GM21423 (cell line): ENCODE data around the gene SCIN.

Source experiments
- ATAC-seq: cut with Tn5 transposase; IDR thresholded peaks from one replicate; pipeline ENCODE4 v1.9.1; 2021; ENCODE audit warnings: mild to moderate bottlenecking, moderate library complexity; ENCODE audit not compliant: unreplicated experiment

The SCIN gene

DNA sequence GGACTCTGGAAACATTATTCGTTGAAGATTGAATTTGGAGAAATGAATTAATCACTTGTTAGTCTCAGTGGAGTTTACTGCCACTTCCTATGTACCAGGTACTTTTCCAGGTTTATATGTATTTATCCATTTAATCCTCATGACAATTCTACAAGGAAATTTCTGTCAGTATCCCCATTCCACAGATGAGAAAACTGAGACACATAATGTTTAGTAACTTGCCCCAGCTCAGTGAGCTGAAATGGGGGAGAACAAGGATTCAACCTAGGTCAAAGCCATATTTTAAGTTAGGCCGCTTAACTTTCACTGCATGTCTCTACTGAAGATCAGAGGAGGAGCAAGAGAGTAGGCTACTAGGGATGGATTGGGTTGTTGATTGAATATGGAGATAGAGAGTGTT lies 4.6 kb upstream of the SCIN start:
- ATAC-seq: no peak

DNA sequence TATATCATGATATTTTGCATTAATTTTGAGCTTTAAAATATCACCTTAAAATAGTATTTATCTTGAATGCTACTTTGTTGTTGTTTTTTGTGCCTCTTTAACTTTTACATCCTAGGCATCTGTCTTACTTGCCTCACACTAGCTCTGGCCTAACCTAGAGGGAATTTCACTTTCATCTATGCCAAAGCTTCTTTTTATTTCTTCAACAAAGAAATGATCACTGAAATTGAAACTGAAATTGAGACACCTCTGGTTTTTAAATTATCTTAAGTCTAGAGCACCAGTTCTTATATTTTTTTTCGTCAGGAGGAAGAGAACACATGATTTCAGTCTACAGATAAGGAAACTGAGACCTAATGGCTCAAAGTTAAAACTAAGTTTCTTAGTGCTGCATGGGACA lies 3.5 kb upstream of the SCIN start:
- peak; percentile 87 for ATAC-seq

DNA sequence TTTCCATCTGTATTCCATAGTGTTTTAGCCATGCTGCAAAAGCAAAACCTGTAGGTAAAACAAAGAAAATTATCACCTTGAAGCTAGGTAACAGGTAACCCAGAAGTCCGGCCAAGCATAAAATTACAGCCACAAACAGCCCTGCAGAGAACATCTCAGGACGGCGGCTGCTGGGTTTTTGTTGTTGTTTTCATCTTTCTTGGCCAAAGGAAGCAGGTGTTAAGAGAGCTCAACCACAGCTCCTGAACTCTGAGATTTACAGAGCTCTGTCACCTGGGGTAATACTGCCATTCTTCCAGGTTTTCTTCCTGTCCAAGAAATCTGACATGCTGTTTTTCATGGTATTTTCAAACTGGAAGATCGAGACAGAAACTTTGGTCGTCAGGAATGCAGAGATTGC lies 847 bp upstream of the SCIN start:
- ATAC-seq: peak; percentile 36

DNA sequence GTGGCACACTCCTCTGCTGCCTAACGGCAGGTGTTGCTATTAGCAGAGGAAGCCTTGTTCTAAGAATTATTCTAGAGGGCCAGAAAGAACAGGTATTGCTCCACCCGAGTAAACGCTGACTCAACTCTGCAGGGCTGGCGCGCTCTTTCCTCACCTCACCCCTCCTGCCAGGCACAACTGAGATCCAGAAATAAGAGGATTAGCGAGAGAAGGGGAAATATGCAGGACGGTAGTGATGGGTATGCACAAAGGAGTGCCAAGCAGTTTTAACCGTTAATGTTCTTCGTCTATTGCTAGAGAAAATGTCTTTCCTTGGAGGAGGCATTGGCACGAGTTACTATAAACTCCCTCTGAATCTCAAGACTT lies 369 bp upstream of the SCIN start:
- ATAC-seq: no peak

DNA sequence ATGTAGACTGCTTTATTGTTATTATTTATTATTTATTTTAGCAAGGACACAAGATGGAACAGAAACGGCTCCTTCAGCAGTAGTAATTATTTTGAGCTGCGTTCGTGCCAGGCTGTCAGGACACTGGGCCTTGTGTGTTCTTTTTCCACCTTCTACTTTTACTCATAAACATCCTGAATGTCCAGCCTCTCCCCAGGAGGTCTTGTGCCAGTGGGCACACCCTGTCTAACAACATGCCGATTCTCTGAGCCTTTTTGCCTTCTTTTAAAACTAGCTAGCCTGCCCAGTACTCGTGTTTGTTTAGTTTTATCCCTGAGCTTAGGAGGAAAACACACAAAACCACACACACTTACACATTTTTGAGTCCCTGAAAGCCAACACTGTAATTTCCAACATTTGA lies 1.2 kb downstream of the SCIN start:
- ATAC-seq: no peak

DNA sequence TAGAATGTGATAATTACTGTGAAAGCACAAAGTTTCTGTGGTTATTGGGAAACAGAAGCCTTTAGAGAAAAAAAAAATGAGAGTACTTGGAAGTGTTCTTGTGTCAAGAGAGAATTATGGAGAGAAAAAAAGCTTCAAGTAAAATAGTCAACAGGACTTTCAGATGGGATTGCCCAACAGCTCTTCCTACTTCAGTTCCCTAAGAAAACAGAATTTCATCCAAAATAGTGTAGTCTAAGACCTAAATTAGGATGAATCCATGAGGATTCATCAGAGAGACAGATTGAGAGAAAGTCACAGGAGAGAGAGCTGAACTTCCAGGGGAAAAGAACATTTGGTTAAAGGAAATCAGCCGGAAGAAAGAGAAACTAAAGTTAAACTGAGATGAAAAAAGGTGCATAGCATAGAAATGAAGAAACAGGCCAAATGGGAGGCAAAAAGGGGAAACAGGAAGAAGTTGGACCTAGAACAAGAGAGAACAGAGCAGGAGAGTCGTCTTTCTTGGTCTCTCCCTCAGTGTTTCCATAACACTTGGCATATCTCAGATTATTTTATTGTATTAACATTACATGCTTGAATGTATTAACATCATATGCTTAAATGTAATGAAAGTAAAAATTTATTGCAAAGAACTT lies 2.5 kb downstream of the SCIN start:
- no peak for ATAC-seq

DNA sequence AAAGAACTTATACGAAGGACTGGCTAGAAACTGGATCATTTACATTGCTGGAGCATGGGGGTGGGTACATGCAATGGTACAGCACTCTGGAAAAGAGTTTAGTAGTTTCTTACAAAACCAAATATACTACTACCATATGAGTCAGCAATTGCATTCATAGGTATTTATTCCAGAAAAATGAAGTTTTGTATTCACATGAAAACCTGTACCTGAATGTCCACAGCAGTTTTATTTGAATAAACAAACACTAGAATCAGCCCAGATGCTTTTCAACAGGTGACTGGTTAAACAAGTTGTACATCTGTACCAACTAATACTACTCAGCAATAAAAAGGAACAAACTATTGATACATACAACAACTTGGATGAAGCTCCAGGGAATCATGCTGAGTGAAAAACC lies 3.4 kb downstream of the SCIN start:
- ATAC-seq: no peak

DNA sequence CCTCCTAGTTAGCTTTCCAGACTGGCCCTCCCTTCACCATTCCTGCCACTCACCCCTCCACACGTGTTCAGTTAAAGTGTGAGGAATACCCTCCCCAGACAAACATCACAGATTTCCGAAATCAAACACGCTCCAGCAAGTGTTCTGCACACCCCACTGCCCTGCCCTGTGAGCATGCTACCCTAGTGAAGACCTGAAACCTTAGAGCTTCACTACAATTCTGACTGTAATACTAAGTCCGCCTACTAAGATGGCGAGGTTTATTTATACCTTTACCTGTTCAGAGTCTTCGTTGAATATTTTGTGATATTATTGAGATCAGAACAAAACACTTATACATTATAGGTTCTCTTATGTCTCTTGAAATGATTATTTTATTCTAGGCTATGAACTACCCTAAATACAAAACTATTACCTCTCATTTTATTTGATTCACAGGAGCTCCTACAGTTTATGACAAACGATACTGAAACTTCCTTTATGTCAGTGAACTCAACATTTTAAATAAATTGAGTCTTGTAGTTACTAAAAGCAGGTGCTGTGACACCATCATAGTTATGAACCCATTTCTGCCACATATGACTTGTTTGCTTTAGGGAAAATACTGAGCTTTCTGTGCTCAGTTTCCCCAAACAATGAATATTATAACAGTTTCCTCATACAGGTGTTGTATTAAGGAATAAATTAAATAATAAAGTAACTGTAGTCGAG lies 8.6 kb downstream of the SCIN start:
- no peak for ATAC-seq

DNA sequence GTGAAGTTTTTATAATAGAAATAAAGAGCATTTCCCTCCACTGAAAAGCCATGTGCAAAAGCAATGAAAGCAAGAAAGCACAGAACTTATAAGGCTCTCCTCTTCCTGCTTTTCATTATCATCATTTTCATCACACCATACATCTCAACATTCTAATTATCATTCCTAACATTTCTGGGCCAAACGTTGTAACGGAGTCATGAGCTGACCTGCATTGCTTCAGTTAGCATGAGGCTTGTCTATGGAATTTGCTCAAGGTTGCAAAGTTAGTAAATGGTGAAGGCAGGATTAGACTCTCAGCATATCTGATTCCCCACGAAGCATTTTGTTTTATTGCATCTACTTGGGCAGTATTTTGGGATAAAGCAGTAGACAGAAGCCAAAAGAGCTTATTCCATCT lies 11.4 kb downstream of the SCIN start:
- no peak for ATAC-seq

DNA sequence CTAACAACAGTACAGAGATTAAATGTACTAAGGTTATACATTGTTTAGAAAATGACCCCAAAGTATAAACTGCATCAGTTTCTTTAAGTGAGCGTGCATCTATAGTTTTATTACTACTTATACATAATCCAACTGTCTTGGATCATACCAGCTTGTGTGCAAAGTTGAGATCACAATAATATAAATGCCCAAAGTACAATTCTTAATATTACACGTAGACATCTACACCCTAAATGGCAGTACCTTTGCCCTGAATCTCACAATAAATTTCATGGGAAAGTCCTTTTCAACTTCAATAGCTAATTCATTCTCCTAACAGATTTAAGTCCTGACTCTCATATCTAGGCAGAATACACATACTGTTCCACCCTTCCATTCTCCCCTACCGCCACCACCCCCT lies 11.8 kb downstream of the SCIN start:
- ATAC-seq: no peak

DNA sequence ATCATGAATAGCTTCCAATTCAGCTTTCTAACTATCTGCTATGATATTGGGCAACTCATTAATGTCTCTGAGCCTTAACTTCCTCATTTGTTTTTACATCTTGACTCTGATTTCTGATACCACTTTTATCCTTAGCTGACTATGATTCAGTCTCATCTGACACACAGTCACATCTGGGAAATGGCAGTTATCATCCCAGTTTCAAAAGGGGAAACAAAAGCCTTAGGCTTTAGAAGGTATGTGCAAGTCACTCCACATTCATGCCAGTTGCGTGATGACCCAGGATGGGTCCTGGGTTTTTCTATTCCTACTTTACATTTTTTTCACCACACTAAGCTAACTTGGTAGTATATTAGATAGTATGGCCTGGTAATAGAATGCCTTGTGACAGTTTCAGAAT lies 12.7 kb downstream of the SCIN start:
- ATAC-seq: no peak

DNA sequence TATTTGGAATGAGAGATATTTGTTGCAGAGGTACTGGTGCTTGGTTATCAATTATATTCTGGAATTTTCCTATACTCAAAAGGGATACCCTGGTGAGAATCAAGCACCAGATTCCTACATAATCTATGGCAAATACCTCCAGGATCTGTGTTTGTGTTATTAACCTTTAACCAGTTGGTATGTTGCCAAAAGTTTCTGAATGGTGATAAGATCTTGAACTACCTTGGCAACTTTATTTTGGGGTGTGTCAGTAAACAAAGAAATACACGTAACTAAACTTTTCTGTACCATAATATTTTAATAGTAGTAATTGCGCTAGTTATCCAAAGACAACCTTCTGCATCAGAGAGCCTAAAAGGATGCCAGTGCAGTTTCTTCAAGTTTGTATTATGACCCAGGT lies 13.4 kb downstream of the SCIN start:
- ATAC-seq: no peak

DNA sequence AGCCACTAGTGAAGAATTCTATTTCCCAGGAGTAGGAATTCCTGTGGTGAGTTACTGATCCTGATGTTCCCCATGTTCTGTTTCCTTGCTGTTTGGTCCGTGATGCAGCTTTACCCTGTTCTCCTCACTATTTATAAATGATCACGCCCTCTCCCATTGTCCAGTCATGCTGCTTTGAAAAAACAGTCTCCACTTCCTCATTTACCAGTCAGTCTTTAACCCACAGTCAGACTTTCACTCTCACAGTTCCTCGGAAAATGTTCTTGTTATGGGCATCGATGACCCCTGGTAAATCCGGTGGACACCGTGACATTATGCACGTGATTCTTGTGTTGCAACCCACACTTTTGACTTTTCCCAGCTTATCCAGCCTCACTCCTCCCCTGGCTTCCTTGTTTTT lies 14.4 kb downstream of the SCIN start:
- peak; percentile 99 for ATAC-seq

DNA sequence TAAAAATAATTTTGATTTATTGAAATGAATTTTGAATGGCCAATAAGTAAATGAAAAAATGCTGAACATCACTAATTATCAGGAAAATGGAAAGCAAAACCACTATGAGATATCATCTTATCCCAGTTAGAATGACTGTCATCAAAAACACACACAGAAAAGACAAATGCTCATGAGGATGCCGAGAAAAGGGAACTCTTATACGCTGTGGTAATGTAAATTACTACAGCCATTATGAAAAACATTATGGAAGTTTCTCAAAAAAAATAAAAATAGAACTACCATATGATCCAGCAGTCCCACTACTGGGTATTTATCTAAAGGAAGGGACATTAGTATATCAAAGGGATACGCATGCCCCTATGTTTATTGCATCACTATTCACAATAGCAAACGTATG lies 15.8 kb downstream of the SCIN start:
- ATAC-seq: no peak

DNA sequence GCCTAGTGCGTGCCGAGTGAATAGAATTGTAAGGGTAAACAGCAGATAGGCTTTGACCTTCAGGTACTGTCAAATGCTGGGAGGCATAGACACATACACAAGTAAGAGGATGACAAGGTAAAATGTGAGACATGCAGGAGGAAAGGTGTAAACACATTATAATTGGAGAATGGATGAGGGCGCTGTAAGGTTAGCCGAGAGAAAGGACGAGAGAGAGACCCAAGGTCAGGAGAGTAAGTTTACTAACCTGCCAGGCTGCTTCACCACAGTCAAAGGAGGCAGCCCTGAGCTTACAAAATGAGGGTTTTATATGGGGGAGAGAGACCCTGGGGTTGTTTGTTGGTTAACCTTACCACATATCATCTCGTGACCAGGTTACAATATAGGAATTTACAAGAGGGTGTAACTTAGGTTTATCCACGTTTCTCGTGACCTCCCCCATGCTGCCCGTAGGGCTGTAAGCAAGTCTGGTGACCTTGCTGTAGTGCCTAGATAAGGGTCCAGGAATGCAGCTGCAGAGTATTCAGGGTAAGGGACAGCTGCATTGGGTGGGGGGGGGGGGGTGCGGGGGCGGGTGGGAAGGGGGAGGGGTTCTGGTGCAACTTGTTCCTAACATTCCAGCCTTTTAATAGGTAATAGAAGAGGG lies 17.9 kb downstream of the SCIN start:
- no peak for ATAC-seq

DNA sequence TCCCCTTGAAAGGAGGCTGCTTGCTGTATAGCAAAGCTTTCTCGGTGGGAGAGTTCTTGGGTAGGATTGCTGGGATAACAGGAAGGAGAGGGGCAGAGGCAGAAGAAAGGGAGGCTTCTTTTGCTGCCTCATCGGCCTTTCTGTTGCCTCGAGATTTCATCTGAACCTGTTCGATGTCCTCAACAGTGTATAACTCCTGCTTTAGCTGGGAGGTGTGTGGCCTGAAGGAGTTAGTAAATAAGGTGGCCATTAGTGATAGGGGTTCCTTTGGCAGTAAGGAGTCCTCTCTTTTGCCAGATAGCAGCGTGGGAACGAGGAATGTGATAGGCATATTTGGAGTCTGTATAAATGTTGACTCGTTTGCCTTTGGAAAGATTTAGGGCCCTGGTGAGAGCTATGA lies 20.0 kb downstream of the SCIN start:
- ATAC-seq: no peak

DNA sequence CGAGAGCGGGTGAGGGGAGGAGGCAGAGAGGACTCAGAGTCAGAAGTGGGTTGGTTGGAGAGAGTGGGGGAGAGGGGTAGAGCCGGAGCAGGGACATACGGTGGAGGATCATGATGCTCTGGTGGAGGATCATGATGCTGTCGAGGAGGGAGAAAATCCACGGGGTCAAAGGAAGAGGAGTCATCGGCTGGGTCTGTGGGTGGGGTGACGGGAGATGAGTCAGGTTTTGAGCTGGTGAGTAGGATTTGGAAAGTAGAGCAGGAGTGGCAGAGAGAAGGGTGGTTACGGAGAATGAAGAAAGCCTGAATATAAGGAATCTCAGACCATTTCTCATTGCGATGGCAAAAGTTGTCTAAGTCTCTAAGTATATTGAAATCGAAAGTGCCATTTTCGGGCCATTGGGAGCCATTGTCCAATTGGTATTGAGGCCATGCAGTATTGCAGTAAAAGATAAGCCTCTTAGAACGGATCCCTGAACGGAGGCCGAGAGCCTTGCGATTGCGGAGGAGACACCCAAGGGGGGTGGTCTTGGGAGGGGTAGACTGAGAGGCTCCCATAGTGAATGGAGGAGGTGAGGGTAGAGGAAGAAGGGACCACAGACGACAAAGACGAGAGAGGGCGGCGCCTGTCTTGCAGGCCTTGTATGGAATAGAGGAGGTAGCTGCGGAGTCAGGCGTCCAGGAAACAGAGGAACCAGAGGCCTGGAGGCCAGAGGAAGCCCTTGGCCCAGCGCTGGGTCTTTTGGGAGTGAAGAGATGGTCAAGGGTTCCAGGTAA lies 23.8 kb downstream of the SCIN start:
- no peak for ATAC-seq

DNA sequence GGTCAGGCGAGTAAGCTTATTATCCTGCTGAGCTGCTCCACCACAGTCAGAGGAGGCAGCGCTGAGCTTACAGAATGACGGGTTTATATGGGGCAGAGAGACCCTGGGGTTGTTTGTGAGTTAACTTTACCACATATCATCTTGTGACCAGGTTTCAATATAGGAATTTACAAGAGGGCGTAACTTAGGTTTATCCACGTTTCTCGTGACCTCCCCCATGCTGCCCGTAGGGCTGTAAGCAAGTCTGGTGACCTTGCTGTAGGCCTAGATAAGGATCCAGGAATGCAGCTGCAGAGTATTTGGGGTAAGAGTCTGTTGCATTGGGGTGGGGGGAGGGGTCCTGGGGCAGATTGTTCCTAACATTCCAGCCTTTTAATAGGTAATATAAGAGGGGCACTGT lies 24.6 kb downstream of the SCIN start:
- ATAC-seq: no peak

DNA sequence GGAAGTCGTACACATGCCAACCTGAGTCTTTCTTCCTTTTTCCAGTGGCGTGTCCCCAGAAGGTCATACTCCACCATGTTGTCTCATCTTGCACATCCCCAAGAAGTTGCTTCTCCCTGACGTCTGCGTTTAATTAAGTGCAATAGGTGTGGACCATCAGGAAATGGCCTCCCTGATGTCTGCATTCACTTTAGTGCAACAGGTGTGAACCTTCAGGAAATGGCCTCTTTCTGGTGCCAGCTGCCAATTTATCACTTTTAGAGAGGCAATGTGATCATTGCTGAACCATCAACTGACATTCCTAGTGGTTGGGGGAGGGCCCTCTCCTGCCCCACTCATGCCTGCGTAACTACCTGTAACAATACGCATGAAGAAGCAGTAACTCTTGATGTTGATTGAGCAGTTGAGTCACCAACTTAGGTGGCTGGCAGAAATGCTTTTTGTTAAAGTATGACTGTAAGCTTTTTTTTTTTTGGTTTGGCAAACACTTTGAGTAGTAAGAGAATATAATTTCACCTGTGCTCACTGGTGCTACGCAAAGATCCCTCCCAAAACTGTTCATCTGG lies 25.8 kb downstream of the SCIN start:
- no peak for ATAC-seq

DNA sequence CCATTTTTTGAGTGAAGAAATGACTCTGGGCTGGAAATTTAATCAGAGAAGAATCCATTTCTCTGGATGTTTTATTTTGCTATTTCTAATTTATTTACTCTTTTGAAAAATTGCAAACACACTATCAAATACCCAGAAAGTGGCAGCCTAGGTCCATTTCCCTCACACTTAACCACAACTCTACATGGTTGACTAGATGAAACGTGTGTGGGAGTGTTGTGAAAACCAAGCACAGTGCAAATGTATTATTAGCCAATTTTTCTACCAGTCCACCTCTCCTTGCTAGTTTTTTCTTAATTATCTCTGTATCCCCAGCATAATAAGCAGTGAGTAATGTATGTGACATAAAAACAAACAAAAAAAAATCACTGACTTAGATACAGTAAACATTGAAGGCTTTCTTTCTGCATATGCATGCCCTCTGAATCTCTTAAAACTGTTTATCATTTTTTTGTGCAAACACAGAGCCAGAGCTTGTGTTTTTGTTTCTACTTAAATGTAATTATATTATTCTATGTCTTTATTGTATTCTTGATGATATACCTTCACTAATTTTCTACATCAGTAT lies 30.9 kb downstream of the SCIN start:
- ATAC-seq: peak; percentile 89

DNA sequence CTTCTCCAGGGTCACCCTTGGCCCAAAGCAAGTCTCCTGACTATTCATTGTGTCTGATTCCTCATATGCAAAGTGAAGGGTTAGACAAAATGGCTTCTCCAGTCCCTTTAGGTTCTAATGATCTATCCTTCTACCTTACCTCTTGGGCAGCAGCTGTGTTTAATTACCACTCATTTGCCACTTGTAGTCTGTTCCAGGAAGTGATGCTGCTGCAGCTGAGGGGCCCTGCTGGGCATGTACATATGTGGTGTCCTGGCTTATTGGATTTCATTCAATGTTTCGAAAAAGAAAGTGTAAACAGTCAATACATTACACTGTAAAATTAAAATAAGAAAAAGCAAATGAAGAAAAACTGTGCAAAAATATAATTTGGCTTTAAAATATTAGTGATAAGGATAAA lies 36.6 kb downstream of the SCIN start:
- ATAC-seq: no peak
